H1 (cell line): Measurements from ENCODE around the gene PRDM2. TPM values are rescaled to one million over a fixed set of nuclear protein-coding genes. Genes with fewer than 3 reads are reported as not detected.

Experiments
- BRCA1 ChIP-seq: IDR thresholded peaks from 2 replicates; pipeline ENCODE4 v1.6.1; 2012; ENCODE audit warnings: low read depth, low read length, improper control_type of control experiment
- CBX8 ChIP-seq: fragments of 300-800, 300-1000 bp; sonication (generic); IDR thresholded peaks from 2 replicates; pipeline ENCODE4 v1.7.1; 2016; ENCODE audit warnings: low read depth, low read length, borderline replicate concordance
- E2F6 ChIP-seq: IDR thresholded peaks from 2 replicates; pipeline ENCODE4 v1.6.1; 2012; ENCODE audit warnings: inconsistent platforms
- POLR2A ChIP-seq, 2 experiments: IDR thresholded peaks; 1 replicate in 1 of 2; 2 replicates in 1 of 2; pipeline ENCODE4 v1.6.1; 2011; ENCODE audit warnings: low read depth in 2 of 2, low read length in 2 of 2, mild to moderate bottlenecking in 2 of 2; ENCODE audit errors: control extremely low read depth in 1 of 2
- POLR2AphosphoS5 ChIP-seq: IDR thresholded peaks from 2 replicates; pipeline ENCODE4 v1.6.1; 2011; ENCODE audit warnings: low read depth, low read length
- SRF ChIP-seq: IDR thresholded peaks from 2 replicates; pipeline ENCODE4 v1.6.1; 2011; ENCODE audit warnings: mild to moderate bottlenecking, low read depth, low read length, moderate library complexity
- polyA plus RNA-seq, 7 experiments: library from polyadenylated mRNA; depleted of rRNA in 3 of 7; stranded (reverse) in 5 of 7; unstranded in 2 of 7; fragments of >200 nt in 5 of 7; fragments of 200-250 nt in 2 of 7; gene quantifications; 1 replicate in 5 of 7; 2 replicates in 1 of 7; 4 replicates in 1 of 7; pipeline versions ENCODE4 v1.2.1 to v1.2.3, GENCODE V29; 2011 to 2013; ENCODE audit warnings: missing spikeins in 2 of 7, mixed read lengths in 2 of 7
- total RNA-seq: library from RNA; stranded (reverse); fragmentation: NEBNext Ultra II Directional; extraction: Animal tissue kit (Norgen Biotek cat#: 25700); gene quantifications from 2 replicates; pipeline ENCODE4 v1.2.1, GENCODE V29; 2021

PRDM2 gene
- total and polyA plus RNA-seq, 2 of the 8 experiments (the other 6 are each of a cell fraction or from before 2014, with no cell fraction given) = 5.8 to 21.2 TPM

GRCh38 chr1:13708380-13708982 is 8.5 kb downstream of the PRDM2 start (continued):
- TF ChIP-seq E2F6 = no peak
- TF ChIP-seq POLR2A (IDR thresholded peaks at IDR 0.05; ENCODE audit: control extremely low read depth in 1 of 2, low read depth in 2 of 2, low read length in 2 of 2) = no peak
- no peak for TF ChIP-seq POLR2AphosphoS5
- no peak for TF ChIP-seq CBX8
- TF ChIP-seq BRCA1 = no peak
- no peak for TF ChIP-seq SRF
